GM12872 (cell line): ENCODE data around the gene PARD3B.

Experiments used
- TF ChIP-seq, protein P1 (sequence below): IDR thresholded peaks from 3 replicates; pipeline ENCODE4 v1.5.1; 2011; ENCODE audit warnings: low read depth, mild to moderate bottlenecking, low read length, moderate library complexity; ENCODE audit not compliant: insufficient read depth

PARD3B gene

DNA sequence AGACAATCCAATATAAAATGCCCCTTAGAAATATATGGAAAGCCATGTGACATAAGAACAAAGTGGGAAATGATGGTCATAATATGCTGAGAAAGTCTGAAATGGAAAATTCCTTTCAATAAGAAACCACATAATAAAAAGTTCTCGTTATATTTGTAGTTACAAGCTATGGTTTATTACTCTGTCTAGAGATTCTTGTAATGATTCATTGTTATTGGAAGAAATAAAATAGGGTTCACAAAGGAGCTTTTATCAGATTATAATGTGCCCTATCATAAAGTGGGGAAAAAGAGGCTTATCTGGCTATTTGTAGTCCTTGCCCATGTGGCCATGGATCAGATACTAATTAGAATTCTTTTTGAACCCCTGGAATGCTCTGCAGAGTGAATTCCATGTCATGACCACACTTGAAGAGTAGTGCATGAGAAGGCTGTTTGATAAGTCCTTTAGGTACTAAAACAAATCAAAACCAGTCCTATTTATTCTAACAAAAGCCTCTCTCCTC, 716.3 kb downstream of the PARD3B start:
- TF ChIP-seq, protein P1, sequence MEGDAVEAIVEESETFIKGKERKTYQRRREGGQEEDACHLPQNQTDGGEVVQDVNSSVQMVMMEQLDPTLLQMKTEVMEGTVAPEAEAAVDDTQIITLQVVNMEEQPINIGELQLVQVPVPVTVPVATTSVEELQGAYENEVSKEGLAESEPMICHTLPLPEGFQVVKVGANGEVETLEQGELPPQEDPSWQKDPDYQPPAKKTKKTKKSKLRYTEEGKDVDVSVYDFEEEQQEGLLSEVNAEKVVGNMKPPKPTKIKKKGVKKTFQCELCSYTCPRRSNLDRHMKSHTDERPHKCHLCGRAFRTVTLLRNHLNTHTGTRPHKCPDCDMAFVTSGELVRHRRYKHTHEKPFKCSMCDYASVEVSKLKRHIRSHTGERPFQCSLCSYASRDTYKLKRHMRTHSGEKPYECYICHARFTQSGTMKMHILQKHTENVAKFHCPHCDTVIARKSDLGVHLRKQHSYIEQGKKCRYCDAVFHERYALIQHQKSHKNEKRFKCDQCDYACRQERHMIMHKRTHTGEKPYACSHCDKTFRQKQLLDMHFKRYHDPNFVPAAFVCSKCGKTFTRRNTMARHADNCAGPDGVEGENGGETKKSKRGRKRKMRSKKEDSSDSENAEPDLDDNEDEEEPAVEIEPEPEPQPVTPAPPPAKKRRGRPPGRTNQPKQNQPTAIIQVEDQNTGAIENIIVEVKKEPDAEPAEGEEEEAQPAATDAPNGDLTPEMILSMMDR: no peak

DNA sequence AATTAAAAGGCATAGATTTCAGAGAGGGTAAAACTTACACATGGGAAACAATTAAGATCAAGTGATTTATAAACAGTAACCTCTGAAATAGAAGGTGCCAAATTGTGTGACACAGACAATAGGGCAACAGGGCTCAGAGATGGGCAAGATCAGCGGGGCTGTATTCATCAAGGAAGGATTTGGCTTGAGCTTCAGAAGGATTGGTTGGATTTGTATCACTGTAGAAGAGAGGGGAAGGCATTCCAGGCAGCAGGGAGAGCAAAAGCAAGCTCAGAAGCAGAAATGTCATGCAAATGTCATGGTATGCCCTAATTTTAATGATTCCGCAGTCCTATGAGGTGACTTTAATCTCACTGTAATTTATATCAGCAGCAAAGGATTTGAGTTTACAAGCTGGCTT, 722.0 kb downstream of the PARD3B start:
- TF ChIP-seq, protein P1: no peak

DNA sequence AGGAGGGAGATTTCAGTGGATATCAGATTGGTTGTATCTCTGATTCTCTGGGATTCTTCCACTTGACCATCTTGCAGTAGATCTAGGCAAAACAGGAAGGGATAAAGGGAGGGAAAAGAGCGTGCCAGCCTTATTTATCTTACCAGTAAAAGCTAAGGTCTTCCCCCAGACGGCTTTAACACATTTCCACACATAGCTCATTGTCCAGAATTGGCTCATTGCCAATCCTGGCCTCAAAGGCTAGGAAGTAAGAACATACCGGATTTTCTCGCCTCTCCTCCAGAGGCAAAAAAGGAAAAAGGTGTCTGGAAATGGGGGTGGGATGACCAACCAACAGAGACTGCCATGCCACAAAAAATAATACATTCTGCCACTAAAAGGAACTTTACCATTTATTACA, 725.4 kb downstream of the PARD3B start:
- TF ChIP-seq, protein P1: no peak

DNA sequence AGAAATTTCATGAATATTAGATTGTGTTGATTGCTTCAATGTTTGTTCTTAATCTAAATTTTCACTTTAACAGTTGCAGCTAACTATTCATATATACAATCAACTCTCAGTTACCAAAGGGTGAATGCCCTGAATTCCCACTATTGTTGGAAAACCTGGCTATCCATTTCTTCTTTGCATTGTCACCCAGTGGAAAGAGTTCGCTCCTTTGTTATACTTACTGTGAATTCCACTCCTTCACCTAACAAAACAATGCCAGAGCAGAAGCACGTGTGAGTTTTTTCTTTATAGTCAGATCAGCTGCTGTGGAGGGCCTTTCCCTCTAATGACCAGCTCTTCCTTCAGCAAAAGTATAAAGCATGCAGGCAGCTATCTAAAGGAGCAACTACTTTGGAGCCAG, 727.9 kb downstream of the PARD3B start:
- TF ChIP-seq, protein P1: no peak

DNA sequence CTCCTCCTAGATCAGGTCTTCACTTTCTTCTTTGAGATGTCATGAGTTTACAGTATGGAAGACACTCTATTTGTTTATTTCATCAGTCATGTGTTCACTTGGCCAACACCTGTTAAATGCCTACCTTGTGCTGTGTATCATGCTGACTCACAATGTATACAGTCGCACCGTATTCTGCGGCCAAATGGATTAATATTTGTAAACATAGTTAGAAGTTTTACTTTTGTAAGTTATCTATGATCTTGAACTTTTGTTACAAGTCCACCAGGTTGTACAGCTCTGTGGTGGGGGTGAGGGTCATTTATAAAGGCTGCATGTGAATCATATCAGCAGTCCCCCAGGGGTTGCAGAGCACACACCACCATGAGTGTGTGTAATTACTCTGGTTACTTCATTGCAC, 728.4 kb downstream of the PARD3B start:
- TF ChIP-seq, protein P1: no peak

DNA sequence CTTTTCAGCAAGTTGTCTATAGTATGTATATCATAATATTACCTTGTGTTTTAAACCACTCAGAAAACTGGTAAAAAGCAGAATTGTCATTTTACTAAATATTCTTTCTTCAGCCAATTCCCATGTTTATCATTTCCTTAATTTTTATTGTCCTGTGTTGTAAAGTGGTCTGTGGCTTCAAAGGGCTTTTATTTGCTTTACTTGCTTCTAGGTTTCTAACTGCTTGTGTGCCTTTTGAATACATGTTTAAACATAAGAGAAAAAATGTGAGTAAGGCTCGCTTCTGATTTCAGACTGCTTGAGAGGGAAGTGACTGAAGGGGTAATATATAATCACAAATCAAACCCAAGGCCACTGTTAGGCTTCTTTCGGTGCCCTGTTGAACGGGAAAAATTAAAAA, 729.5 kb downstream of the PARD3B start:
- TF ChIP-seq, protein P1: no peak

DNA sequence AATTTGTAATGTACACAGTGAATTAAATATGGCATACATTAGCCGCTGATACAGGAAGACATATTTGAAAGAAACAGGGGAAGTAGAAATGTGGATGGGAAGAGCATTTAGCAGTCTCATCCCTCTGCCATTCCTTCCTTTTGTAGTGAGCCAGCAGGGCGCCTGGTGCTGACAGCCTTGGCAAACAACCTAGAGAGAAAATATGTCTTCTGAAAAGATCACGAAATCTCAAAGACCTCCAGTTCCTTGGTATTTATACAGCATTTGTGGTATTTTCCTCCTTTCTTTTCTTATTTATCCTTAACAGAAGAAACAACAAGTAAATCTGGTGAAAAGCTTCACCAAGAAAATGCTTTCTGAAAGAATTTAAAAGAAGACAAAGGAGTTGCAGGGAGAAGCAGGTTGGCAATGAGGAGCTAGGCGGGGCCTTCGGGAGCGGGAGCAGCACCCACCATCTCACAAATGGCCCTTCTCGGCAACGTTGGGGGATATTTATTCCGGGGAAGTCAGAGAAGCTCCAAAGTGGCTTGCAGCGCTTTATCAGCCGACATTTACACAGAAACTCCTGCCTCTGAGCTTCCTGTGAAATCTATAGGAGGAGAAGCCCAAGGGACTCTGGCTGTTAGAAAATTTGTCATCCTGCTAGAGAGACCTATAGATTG, 731.0 kb downstream of the PARD3B start:
- TF ChIP-seq, protein P1: no peak
